Stimulated activated CD4-positive, alpha-beta T cell treated with anti-CD3 and anti-CD28 coated beads, TNF-alpha, amount 100 ng/mL, for 4 hours (primary cell): ENCODE results near the gene ERCC6L.

Experiments used
- DNase-seq, 3 experiments: peaks; one replicate each; pipeline ENCODE4 v3.0.0-alpha.2; 2020; ENCODE audit warnings: low read depth in 3 of 3

ERCC6L gene

GRCh38 chrX:72159769-72160168 lies 79.1 kb downstream of the ERCC6L start:
- DNase-seq: no peak

- DNase-seq: no peak
Observed at GRCh38 chrX:72158773-72159172, 80.1 kb downstream of the ERCC6L start.
